ENCODE data around the gene SH3YL1. TPM values are rescaled to one million over a fixed set of nuclear protein-coding genes. Genes with fewer than 3 reads are reported as not detected.

The SH3YL1 gene
- total RNA-seq, 1 donor from 2014 or later: 33.3 TPM

DNA sequence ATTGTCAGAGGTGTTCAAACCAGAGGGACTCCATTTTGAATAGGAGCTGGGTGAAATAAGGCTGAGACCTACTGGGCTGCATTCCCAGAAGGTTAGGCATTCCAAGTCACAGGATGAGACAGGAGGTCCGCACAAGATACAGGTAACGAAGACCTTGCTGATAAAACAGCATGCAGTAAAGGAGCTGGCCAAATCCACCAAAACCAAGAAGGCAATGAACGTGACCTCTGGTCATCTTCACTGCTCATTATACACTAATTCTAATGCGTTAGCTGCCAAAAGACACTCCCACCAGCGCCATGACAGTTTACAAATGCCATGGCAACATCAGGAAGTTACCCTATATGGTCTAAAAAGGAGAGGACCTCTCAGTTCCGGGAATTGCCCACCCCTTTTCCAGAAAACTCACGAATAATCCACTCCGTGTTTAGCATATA, 10.6 kb downstream of the SH3YL1 start:
- Mint-ChIP-seq H3K36me3 (ENCODE audit: low read depth) (peaks cover 20% of the 10 kb centered on the region), H3K27me3 (no peaks in the 10 kb centered on the region), H3K4me1 (no peaks in the 10 kb centered on the region), H3K27ac (no peak overlapping the region), H3K9me3 (peaks cover under 1% of the 10 kb centered on the region), H3K4me3 (no peak overlapping the region)
- POLR2A ChIA-PET: no interaction called here
- CTCF ChIA-PET: no interaction called here
- ATAC-seq (ENCODE audit: low read depth): no peak
- intact Hi-C loops (cut with micrococcal nuclease): no loop called here
- TF ChIP-seq, protein P1, sequence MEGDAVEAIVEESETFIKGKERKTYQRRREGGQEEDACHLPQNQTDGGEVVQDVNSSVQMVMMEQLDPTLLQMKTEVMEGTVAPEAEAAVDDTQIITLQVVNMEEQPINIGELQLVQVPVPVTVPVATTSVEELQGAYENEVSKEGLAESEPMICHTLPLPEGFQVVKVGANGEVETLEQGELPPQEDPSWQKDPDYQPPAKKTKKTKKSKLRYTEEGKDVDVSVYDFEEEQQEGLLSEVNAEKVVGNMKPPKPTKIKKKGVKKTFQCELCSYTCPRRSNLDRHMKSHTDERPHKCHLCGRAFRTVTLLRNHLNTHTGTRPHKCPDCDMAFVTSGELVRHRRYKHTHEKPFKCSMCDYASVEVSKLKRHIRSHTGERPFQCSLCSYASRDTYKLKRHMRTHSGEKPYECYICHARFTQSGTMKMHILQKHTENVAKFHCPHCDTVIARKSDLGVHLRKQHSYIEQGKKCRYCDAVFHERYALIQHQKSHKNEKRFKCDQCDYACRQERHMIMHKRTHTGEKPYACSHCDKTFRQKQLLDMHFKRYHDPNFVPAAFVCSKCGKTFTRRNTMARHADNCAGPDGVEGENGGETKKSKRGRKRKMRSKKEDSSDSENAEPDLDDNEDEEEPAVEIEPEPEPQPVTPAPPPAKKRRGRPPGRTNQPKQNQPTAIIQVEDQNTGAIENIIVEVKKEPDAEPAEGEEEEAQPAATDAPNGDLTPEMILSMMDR (IDR thresholded peaks at IDR 0.05): no peak
- no peak for DNase-seq

DNA sequence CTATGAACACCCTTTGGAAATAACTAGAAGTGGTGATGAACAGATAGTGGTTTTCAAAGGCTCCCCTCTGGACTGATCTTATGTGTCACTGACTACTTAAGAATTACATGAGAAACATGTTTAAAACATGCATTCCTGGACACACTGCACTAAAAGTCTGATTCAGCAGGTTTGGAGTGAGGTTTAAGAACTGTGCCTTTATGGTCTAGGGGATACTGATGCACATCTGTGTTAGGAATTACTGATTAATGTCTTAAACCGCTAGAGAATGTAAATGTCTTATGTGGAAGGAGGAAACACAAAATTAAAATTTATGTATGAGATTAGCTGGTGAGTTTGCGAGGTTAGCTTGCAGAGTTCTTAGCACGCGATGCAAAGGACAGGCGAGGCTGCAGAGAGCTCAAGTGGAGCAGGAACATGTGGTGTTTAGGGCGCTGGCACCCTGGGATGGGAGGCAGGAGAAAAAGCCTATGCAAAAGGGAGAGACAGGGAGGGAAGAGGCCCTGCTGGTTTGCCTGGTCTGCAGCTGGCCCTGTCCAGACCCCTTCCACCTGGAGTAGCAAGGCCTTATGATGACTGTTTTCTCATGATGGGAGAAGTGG, 11.7 kb downstream of the SH3YL1 start:
- peaks cover 23% of the 10 kb centered on the region for H3K36me3 Mint-ChIP-seq (ENCODE audit: low read depth)
- ChIA-PET POLR2A (no interaction called here), CTCF (no interaction called here)
- ATAC-seq (ENCODE audit: low read depth) (no peak), DNase-seq (no peak)
- H3K4me3 Mint-ChIP-seq: no peak overlapping the region
- H3K27ac Mint-ChIP-seq: no peak overlapping the region
- no peaks in the 10 kb centered on the region for H3K27me3 Mint-ChIP-seq
- TF ChIP-seq, protein P1 (IDR thresholded peaks at IDR 0.05): no peak
- H3K4me1 Mint-ChIP-seq: no peaks in the 10 kb centered on the region
- intact Hi-C loops (cut with micrococcal nuclease): no loop called here
- no peaks in the 10 kb centered on the region for H3K9me3 Mint-ChIP-seq

DNA sequence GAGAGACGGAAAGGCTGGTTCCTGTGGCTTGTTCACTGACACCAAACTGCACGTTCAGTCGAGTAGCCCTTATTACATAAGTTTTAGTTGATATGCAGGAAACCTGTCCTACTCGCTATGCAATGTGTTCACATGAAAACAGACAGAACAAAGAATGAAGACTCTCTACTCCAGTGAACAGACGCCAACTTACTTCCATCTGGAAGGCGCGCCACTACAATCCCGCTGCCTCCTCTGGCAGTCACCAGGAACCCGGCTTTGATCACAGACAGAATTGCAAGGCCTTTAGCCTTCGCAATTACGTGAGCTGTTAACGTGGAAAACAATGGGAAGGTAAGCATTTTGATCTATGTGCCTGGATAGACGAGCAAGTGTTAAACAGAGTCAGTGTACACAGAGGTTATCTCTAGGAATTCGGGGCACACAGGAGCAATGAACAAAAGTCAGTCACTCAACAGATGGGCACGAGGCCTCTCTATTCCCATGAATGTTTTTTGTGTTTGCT, 14.2 kb downstream of the SH3YL1 start:
- intact Hi-C loops (cut with micrococcal nuclease): loop anchor here (5.0 to 10.0 kb wide), 3 partner anchors 285 to 1568 kb away; no protein-coding TSS in a partner anchor
- ATAC-seq (ENCODE audit: low read depth) (no peak), DNase-seq (no peak)
- H3K9me3 Mint-ChIP-seq: no peaks in the 10 kb centered on the region
- no peak overlapping the region for H3K4me3 Mint-ChIP-seq
- ChIA-PET POLR2A (no interaction called here), CTCF (interaction anchor here (1.5 kb wide), 1 partner anchor 387 kb away, joined by 3 read pairs; no protein-coding TSS in a partner anchor)
- H3K4me1 Mint-ChIP-seq: peaks cover 5% of the 10 kb centered on the region
- H3K27me3 Mint-ChIP-seq: no peaks in the 10 kb centered on the region
- TF ChIP-seq, protein P1 (IDR thresholded peaks at IDR 0.05): no peak
- peaks cover 36% of the 10 kb centered on the region for H3K36me3 Mint-ChIP-seq (ENCODE audit: low read depth)
- H3K27ac Mint-ChIP-seq: no peak overlapping the region

DNA sequence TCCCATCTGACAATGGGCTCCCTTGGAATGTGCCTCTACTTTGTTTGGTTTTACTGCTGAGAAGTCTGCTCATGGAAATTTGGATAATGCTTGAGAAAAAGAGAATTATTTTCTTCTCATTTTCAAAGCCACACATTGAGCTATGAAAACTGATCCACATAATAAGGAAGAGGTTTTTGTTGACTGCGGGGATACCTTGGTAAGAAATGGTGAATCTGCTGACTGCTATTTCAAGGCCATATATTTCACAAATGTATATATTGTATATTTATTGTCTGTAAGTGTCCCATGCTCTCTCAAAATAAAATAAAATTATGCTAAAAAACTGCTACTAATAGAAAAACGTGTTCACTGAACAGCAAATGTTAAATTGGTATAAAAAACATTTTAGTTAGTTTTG, 15.1 kb downstream of the SH3YL1 start:
- Mint-ChIP-seq H3K27me3 (no peaks in the 10 kb centered on the region), H3K36me3 (ENCODE audit: low read depth) (peaks cover 42% of the 10 kb centered on the region), H3K4me1 (peaks cover 5% of the 10 kb centered on the region), H3K9me3 (no peaks in the 10 kb centered on the region), H3K27ac (no peak overlapping the region), H3K4me3 (no peak overlapping the region)
- TF ChIP-seq, protein P1 (IDR thresholded peaks at IDR 0.05): no peak
- ChIA-PET CTCF (interaction anchor here (3.2 to 4.0 kb wide), 2 partner anchors 41 to 388 kb away, joined by 23 to 42 read pairs; no protein-coding TSS in a partner anchor), POLR2A (no interaction called here)
- ATAC-seq (ENCODE audit: low read depth) (no peak), DNase-seq (no peak)
- intact Hi-C loops (cut with micrococcal nuclease): loop anchor here (5.0 to 10.0 kb wide), 3 partner anchors 286 to 1569 kb away; no protein-coding TSS in a partner anchor

DNA sequence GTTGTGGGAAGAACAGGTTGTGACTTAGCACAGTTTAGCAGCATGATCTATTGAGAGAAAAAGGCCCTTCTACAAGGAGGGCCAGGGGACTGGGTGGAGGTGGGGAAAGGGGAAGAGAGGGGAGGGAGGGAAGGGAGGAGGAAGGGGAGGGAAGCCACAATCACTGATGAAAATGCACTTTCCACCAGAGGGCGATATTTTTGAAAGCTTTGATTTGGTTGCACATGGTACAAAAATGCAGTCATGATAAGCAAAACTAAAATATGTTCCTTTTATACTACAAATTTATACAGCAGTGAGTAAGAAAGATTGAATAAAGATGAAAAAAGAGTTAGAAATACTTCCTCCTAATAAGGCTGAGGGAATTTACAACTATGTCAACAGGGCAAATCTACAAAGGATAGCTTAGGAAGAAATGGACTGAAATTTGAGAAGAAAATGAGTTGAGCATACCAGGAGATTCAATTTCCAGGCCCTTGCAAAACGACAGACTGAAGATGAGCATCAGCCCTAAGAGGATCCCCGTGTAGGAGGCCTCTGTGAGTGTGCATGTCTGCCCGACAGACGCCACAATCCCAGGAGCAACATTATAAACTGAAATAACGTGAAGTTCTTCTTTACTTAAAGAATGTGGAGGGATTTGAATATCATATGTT, 17.2 kb downstream of the SH3YL1 start:
- ATAC-seq (ENCODE audit: low read depth) (peak; percentile 50), DNase-seq (no peak)
- Mint-ChIP-seq H3K36me3 (ENCODE audit: low read depth) (peaks cover 50% of the 10 kb centered on the region), H3K4me3 (no peak overlapping the region), H3K27me3 (no peaks in the 10 kb centered on the region), H3K9me3 (peaks cover 3% of the 10 kb centered on the region), H3K27ac (no peak overlapping the region), H3K4me1 (peaks cover 5% of the 10 kb centered on the region)
- TF ChIP-seq, protein P1 (IDR thresholded peaks at IDR 0.05): no peak
- POLR2A ChIA-PET: no interaction called here
- intact Hi-C loops (cut with micrococcal nuclease): loop anchor here (1.0 to 10.0 kb wide), 6 partner anchors 18 to 1571 kb away; partner anchors contain the start of genes ACP1 and SH3YL1
- CTCF ChIA-PET: interaction anchor here (0.7 to 4.0 kb wide), 10 partner anchors 9 to 416 kb away, joined by 3 to 42 read pairs (median 4); no protein-coding TSS in a partner anchor
